RWPE2 (cell line): ENCODE data around the gene AGXT2.

Experiments used
- ATAC-seq: fragments of 200-7000 bp; cut with Tn5 transposase; 3 replicates; pipeline ENCODE4 v1.9.1; 2021; ENCODE audit warnings: low read depth
- DNase-seq: peaks from one replicate; pipeline ENCODE4 v3.0.0-alpha.2; 2020; ENCODE audit warnings: low spot score
- H3K27ac ChIP-seq: fragments of 450-650 bp; 2 replicates; pipeline ENCODE4 v1.5.1; 2017; ENCODE audit warnings: mild to moderate bottlenecking; ENCODE audit not compliant: poor library complexity, severe bottlenecking
- H3K27me3 ChIP-seq: fragments of 250-450 bp; sonication (Bioruptor Pico); 2 replicates; pipeline ENCODE4 v1.5.1; 2021; ENCODE audit warnings: mild to moderate bottlenecking, moderate library complexity; ENCODE audit not compliant: insufficient read depth, poor library complexity, severe bottlenecking
- H3K36me3 ChIP-seq: fragments of 250-450 bp; sonication (Bioruptor Pico); 2 replicates; pipeline ENCODE4 v1.5.1; 2020; ENCODE audit warnings: low read depth, mild to moderate bottlenecking, moderate library complexity
- H3K4me1 ChIP-seq: fragments of 250-450 bp; sonication (Bioruptor Pico); 2 replicates; pipeline ENCODE4 v1.5.1; 2021; ENCODE audit warnings: mild to moderate bottlenecking, moderate library complexity; ENCODE audit not compliant: insufficient read depth, poor library complexity, severe bottlenecking
- H3K4me3 ChIP-seq: fragments of 250-450 bp; sonication (Bioruptor Pico); 2 replicates; pipeline ENCODE4 v1.5.1; 2021; ENCODE audit warnings: mild to moderate bottlenecking, moderate library complexity; ENCODE audit not compliant: severe bottlenecking
- H3K9me3 ChIP-seq: fragments of 250-450 bp; sonication (Bioruptor Pico); 2 replicates; pipeline ENCODE4 v1.5.1; 2021; ENCODE audit warnings: mild to moderate bottlenecking, moderate library complexity; ENCODE audit not compliant: severe bottlenecking
- TF ChIP-seq, protein P1 (sequence below): fragments of 450-650 bp; IDR thresholded peaks from one replicate; pipeline ENCODE4 v1.5.1; 2017; ENCODE audit warnings: mild to moderate bottlenecking, moderate library complexity; ENCODE audit not compliant: poor library complexity, severe bottlenecking

AGXT2 gene

DNA sequence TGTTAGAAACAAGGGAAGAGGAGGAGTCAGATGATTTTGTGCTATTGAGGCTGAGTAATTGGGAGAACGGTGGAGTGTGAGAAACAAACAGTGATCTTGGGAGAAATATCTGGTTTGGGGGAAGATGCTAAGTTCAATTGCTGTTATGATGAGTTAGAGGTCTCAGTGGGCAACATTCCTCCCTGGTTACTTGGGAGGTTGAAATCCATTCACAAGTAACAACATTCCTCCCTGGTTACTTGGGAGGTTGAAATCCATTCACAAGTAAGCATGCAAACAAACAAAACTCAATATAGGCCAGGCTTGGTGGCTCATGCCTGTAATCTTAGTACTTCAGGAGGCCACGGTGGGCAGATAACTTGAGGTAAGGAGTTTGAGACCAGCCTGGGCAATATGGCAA is 38.7 kb downstream of the AGXT2 start:
- TF ChIP-seq, protein P1, sequence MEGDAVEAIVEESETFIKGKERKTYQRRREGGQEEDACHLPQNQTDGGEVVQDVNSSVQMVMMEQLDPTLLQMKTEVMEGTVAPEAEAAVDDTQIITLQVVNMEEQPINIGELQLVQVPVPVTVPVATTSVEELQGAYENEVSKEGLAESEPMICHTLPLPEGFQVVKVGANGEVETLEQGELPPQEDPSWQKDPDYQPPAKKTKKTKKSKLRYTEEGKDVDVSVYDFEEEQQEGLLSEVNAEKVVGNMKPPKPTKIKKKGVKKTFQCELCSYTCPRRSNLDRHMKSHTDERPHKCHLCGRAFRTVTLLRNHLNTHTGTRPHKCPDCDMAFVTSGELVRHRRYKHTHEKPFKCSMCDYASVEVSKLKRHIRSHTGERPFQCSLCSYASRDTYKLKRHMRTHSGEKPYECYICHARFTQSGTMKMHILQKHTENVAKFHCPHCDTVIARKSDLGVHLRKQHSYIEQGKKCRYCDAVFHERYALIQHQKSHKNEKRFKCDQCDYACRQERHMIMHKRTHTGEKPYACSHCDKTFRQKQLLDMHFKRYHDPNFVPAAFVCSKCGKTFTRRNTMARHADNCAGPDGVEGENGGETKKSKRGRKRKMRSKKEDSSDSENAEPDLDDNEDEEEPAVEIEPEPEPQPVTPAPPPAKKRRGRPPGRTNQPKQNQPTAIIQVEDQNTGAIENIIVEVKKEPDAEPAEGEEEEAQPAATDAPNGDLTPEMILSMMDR = no peak
- H3K27me3 ChIP-seq = peaks cover under 1% of the 10 kb centered on the region

DNA sequence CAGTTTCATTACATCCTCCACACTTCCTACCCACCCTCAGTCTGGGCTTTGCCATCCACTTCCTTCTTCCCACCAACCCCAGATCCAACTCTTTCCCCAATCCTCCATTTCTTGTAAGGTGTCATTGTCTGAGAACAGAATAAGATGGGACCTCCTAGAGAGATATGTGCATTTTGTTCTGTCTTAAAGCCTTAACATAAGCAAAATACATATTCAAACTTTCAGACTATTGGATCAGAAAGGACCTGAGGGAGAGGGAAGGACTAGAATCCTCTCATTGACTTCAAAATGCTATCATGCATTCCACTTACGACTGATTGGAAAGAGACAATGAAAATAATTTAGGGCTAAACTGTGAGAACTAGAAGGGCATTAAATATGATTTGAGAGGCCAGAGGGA is 43.0 kb downstream of the AGXT2 start:
- Histone ChIP-seq H3K27me3 (peaks cover 7% of the 10 kb centered on the region), H3K4me1 (no peaks in the 10 kb centered on the region), H3K36me3 (no peaks in the 10 kb centered on the region), H3K9me3 (no peaks in the 10 kb centered on the region), H3K27ac (no peak overlapping the region), H3K4me3 (no peak overlapping the region)
- TF ChIP-seq, protein P1 = no peak
- ATAC-seq (no peak), DNase-seq (no peak)

More for the DNA sequence above, 38.7 kb downstream of the AGXT2 start:
- no peak overlapping the region for H3K4me3 ChIP-seq
- no peak for ATAC-seq
- H3K36me3 ChIP-seq = no peaks in the 10 kb centered on the region
- H3K27ac ChIP-seq = no peak overlapping the region
- no peaks in the 10 kb centered on the region for H3K9me3 ChIP-seq
- DNase-seq = no peak
- no peaks in the 10 kb centered on the region for H3K4me1 ChIP-seq

DNA sequence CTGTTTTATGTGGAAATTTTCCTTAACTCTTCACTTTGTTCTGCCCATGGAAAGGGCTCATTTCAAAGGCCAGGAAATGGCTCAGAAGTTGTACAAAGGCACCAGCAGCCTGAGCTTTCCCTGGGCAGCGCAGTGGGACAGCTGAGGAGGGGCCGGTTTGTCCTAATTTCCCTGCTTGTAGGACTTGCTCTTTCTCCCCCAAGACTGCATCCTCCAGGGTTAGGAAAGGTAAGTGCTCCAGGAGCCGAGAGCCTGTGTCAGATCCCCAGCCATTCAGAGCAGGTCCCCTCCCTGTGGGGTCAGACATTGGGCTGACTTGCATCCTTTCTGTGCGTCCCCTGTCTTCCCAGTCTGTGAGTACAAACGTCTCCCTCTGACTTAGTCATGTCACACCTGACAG is 43.5 kb downstream of the AGXT2 start:
- DNase-seq (no peak), ATAC-seq (no peak)
- H3K4me1 ChIP-seq = no peaks in the 10 kb centered on the region
- peaks cover 7% of the 10 kb centered on the region for H3K27me3 ChIP-seq
- H3K27ac ChIP-seq = no peak overlapping the region
- no peaks in the 10 kb centered on the region for H3K9me3 ChIP-seq
- no peaks in the 10 kb centered on the region for H3K36me3 ChIP-seq
- H3K4me3 ChIP-seq = no peak overlapping the region
- TF ChIP-seq, protein P1 = no peak

DNA sequence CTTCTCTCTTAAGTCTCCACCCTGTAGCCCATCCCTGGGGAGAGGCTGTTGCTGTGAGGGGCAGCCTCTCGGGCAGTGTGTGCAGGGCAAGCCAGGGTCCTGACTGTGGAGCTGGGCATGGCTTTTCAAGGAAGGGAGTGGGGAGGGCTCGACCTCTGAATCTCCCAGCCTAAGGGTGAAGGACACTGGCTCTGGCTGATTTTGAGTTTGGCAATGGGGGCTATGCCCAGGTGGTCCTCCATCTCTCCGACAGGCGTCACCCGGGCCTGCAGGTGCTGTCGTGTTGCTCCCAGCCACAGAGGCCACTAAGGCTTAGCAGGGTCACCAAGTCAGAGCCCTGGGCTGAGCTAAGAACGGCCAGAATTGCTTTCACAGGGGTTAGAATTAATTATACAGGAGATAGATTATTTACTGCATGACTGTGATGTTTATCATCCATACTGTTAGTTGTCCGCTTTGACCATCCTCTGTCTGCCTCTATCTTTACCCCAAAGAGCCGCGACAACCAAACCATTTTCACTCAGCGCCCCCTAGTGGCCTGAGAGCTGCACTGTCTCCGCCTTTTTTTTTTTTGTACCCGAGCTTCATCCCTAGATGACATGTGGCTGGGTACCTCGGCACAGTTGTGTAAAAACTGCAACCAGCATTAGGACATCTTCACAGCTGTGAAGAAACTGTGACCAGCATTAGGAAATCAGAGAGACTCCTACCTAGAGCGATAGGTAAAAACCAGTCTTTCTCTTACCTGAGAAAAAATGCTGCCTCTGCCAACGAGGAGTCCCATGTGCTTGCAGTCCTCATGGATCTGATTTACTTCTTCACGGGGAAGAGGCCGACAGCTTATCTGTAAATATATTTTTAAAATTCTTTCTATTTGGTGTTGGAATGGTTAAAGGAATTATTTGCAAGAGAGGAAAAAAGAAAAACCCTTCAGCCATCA is 44.5 kb downstream of the AGXT2 start:
- TF ChIP-seq, protein P1 = peak; percentile 97
- H3K4me3 ChIP-seq = no peak overlapping the region
- no peaks in the 10 kb centered on the region for H3K36me3 ChIP-seq
- H3K27me3 ChIP-seq = peaks cover 7% of the 10 kb centered on the region
- peak; percentile 44; the same call in 2 of the 3 replicates for ATAC-seq
- no peak overlapping the region for H3K27ac ChIP-seq
- DNase-seq = no peak
- no peaks in the 10 kb centered on the region for H3K9me3 ChIP-seq
- no peaks in the 10 kb centered on the region for H3K4me1 ChIP-seq

DNA sequence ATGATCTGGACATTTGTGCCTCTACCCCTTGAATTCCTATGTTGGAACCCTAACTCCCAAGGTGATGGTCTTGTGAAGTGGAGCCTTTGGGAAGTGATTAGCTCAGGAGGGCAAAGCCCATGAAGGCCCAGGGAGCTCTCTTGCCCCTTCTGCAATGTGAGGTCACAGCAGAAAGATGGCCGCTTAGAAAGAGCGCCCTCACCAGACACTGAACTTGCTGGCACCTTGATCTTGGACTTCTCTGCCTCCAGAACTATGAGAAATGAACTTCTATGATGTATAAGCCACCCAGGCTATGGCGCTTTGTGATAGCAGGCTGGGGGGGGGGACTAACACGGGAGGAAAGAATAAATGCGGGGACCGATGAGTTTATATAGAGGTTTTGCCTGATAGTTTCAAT is 45.3 kb downstream of the AGXT2 start:
- TF ChIP-seq, protein P1 = no peak
- ATAC-seq (no peak), DNase-seq (no peak)
- Histone ChIP-seq H3K9me3 (no peaks in the 10 kb centered on the region), H3K27ac (no peak overlapping the region), H3K36me3 (no peaks in the 10 kb centered on the region), H3K4me1 (no peaks in the 10 kb centered on the region), H3K27me3 (peaks cover 7% of the 10 kb centered on the region), H3K4me3 (no peak overlapping the region)
